GM12865 (cell line): Measurements from ENCODE around the gene OR4E1.
"Not testable (repeated sequence)": the region's sequence is repeated elsewhere in the genome, so short reads cannot be mapped to it uniquely, and the experiment has no call there.

ENCODE experiments used
- DNase-seq: peaks from one replicate; pipeline ENCODE4 v3.0.0; 2010; ENCODE audit warnings: low read depth
- H3K4me3 ChIP-seq: 2 replicates; pipeline ENCODE4 v1.5.1; 2011; ENCODE audit warnings: mild to moderate bottlenecking, low read depth, low read length, control low read depth
- TF ChIP-seq, protein P1 (sequence below): IDR thresholded peaks from 2 replicates; pipeline ENCODE4 v1.5.1; 2011; ENCODE audit warnings: low read length, control low read depth, low read depth, inconsistent platforms; ENCODE audit not compliant: insufficient read depth; ENCODE audit errors: missing control alignments

Gene OR4E1

GRCh38 chr14:21703357-21704326 lies 30.0 kb upstream of the OR4E1 start:
- no peak overlapping the region for H3K4me3 ChIP-seq
- no peak for DNase-seq
- TF ChIP-seq, protein P1, sequence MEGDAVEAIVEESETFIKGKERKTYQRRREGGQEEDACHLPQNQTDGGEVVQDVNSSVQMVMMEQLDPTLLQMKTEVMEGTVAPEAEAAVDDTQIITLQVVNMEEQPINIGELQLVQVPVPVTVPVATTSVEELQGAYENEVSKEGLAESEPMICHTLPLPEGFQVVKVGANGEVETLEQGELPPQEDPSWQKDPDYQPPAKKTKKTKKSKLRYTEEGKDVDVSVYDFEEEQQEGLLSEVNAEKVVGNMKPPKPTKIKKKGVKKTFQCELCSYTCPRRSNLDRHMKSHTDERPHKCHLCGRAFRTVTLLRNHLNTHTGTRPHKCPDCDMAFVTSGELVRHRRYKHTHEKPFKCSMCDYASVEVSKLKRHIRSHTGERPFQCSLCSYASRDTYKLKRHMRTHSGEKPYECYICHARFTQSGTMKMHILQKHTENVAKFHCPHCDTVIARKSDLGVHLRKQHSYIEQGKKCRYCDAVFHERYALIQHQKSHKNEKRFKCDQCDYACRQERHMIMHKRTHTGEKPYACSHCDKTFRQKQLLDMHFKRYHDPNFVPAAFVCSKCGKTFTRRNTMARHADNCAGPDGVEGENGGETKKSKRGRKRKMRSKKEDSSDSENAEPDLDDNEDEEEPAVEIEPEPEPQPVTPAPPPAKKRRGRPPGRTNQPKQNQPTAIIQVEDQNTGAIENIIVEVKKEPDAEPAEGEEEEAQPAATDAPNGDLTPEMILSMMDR, result no peak

- DNase-seq, result no peak
- TF ChIP-seq, protein P1, result no peak
- no peak overlapping the region for H3K4me3 ChIP-seq
These were observed 28.7 kb upstream of the OR4E1 start for GRCh38 chr14:21702316-21702715.

- no peak for DNase-seq
- TF ChIP-seq, protein P1, result no peak
- no peak overlapping the region for H3K4me3 ChIP-seq
These were observed 25.9 kb upstream of the OR4E1 start for GRCh38 chr14:21699551-21699950.

DNA sequence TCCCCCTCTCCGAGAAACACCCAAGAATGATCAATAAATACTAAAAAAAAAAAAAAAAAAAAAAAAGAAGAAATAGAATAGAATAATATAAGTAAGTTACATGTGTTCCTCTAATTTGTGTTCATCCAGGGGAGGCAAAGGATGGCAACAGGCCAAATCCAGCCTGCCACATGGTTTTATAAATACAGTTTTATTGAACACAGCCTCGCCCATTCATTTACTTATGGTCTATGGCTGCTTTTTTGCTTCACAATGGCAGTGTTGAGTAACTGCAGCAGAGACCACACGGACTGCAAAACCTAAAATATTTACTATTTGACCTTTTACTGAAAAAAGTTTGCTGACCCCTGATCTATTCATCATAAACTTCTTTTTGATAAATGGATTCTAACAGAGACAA lies 24.9 kb upstream of the OR4E1 start:
- not testable (repeated sequence) for DNase-seq, H3K4me3 ChIP-seq

GRCh38 chr14:21697662-21698061 lies 24.0 kb upstream of the OR4E1 start:
- DNase-seq, H3K4me3 ChIP-seq: not testable (repeated sequence)

- no peak overlapping the region for H3K4me3 ChIP-seq
- no peak for DNase-seq
- TF ChIP-seq, protein P1, result no peak
These were observed 20.8 kb upstream of the OR4E1 start for GRCh38 chr14:21694425-21694824.

- no peak for DNase-seq
- TF ChIP-seq, protein P1, result no peak
- no peak overlapping the region for H3K4me3 ChIP-seq
These were observed 12.8 kb upstream of the OR4E1 start for GRCh38 chr14:21686468-21686867.

- DNase-seq, result no peak
- TF ChIP-seq, protein P1, result no peak
- no peak overlapping the region for H3K4me3 ChIP-seq
These were observed 6.5 kb upstream of the OR4E1 start for GRCh38 chr14:21680072-21680471.
